ENCODE results near the gene SLIT3.

Gene SLIT3

DNA sequence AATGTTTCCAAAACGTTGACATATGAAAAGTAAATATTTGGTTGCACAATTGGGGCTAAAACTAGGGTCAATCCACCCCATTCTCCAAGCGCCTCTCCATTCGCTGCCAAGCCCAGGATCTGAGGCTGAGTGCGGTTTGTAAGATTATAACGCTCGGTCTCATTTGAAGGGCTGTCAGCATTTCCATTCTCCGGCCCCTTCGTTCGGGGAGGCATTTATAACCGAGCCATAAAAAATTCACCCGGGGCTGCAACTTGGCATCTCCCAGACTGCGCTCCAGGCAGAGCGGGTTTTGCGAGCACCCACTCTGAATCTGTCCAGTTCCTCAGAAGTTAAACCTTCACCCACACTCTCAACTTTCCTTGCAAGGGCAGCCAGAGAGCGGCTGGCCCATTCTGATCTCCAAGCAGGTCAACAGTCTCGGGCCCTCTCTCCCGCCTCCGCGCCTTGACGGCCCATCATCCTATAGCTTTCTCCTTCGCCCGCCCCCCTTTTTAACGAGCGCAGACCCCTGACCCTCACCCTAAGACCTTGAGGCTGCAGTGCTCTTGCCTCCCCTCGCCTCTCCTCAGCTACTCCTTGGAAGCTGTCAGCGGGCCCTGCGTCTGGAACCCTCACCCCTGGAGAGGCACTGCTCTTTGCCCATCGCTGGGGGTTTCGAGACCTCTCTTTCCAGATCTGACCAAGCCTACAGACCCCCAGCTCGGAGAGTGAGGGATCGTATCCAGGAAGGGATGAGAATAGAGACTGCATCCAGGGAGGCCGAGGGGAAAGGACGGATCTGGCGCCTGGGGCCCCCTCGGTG, 1.1 kb downstream of the SLIT3 start:
- TF ChIP-seq, protein P1, sequence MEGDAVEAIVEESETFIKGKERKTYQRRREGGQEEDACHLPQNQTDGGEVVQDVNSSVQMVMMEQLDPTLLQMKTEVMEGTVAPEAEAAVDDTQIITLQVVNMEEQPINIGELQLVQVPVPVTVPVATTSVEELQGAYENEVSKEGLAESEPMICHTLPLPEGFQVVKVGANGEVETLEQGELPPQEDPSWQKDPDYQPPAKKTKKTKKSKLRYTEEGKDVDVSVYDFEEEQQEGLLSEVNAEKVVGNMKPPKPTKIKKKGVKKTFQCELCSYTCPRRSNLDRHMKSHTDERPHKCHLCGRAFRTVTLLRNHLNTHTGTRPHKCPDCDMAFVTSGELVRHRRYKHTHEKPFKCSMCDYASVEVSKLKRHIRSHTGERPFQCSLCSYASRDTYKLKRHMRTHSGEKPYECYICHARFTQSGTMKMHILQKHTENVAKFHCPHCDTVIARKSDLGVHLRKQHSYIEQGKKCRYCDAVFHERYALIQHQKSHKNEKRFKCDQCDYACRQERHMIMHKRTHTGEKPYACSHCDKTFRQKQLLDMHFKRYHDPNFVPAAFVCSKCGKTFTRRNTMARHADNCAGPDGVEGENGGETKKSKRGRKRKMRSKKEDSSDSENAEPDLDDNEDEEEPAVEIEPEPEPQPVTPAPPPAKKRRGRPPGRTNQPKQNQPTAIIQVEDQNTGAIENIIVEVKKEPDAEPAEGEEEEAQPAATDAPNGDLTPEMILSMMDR (conservative IDR thresholded peaks at IDR 0.05; ENCODE audit: low read length): no peak
- DNase-seq (ENCODE audit: low read depth): peak; percentile 40
- H3K4me3 ChIP-seq (ENCODE audit: low read length): peak overlapping the region; percentile 91

DNA sequence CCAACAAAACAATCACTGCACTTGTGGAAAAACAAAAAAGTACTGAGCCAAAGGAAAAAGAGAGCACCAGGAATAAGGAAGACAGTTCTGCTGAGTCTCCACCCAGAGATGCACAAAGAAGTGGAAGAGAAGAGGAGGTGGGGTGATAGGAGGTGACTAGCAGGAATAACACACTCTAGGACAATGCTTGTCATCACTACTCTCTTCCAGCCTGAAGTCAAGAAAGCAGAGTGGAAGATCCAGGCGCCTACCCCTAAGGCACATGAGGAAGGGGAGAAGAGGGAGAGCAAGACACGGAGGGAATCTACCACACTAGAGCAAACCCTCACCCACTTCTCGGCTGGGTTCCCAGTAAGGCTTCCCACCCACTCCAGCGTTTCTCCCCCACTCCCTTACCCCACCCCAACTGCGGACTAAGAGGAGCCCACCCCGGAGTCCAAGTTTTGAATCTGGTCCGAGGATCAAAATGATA, 1.7 kb downstream of the SLIT3 start:
- H3K4me3 ChIP-seq (ENCODE audit: low read length): peak overlapping the region; percentile 91
- DNase-seq (ENCODE audit: low read depth): peak; percentile 53
- TF ChIP-seq, protein P1 (conservative IDR thresholded peaks at IDR 0.05; ENCODE audit: low read length): no peak

DNA sequence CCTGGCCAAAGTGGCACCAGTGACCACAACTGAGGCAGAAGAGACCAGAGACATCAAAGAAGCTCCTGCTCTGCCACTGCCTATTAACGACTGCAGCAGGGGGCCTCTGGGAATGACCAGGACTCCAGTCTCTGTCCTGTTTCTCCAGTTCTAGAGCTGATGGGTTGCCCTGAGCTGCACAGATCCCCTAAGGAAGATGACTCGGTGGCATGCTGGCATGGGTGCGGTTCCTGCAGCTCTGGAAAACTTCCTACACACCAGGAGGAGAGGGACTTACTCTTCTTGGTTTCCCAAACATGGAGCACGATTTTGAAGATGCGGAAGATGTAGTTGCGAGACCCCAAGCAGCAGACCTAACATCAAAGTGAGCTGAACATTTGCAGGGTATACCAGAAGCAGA, 2.7 kb downstream of the SLIT3 start:
- no peak for DNase-seq (ENCODE audit: low read depth)
- TF ChIP-seq, protein P1 (conservative IDR thresholded peaks at IDR 0.05; ENCODE audit: low read length): no peak
- peak overlapping the region; percentile 91 for H3K4me3 ChIP-seq (ENCODE audit: low read length)

DNA sequence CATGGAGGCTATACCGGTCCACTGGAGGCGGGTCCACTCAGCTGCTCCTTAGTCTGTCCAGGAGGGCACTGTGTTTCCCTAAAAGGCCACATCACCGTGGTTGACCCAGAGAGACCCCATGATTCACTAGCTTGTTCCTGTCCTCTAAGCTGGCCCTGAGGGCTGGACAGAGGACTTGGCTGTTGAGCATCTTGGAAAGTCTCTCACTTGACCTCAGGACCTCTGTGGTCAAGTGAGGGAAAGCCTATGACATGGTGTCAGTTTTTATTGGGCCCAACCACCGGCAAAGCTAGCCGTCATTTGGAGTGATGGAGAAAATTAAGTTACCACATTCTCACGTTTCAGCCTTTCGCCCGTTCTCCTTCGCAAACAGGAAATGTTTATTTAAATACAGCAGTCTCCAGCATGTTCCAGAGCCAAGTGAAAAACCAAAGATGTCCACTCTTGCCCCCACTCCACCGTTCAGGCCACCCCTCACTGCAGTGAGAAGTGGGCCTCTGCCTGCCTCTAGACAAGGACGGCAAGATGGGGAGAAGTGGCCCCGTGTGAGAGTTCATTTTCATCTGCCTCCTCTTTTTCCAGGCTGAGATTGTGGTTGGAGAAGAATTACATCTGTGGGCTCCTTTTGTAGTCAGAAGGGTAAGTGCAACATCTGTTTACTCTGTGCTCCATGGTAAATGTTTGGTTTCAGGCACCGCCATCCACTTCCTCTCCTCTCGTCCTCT, 4.4 kb downstream of the SLIT3 start:
- TF ChIP-seq, protein P1 (conservative IDR thresholded peaks at IDR 0.05; ENCODE audit: low read length): no peak
- peak; percentile 87 for DNase-seq (ENCODE audit: low read depth)

DNA sequence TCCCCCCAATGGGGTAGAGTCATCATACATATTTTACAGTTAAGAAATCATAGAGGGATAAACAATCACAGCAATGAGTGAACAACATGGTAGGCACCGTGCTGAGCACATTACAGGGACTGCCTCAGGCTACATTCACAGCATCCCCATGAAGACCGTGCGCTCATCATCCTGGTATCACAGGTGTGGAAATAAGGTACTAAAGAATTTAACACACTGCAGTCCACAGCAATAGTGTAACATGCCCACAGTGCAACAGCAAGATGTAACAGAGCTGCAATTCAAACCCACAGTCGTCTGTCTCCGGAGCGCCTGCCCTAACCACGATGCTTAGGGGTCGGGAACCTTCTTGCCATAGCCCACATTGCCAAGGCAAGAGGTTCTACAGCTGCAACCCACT, 5.6 kb downstream of the SLIT3 start:
- DNase-seq (ENCODE audit: low read depth): no peak
- no peak overlapping the region for H3K4me3 ChIP-seq (ENCODE audit: low read length)
- TF ChIP-seq, protein P1 (conservative IDR thresholded peaks at IDR 0.05; ENCODE audit: low read length): no peak

More for the DNA sequence above, 4.4 kb downstream of the SLIT3 start:
- H3K4me3 ChIP-seq (ENCODE audit: low read length): peak overlapping the region; percentile 21

DNA sequence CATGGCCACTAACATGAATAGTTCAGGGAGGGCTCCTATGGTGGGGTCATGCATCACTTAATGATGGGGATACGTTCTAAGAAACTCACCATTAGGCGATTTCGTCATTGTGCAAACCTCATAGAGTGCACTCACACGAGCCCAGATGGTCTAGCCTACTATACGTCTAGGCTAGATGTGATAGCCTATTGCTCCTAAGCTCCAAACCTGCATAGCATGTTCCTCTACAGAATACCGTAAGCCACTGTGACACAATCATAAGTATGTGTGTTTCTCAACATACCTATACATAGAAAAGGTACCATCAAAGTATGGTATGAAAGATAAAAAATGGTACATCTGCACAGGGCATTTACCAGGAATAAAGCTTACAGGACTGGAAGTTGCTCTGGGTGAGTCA, 6.3 kb downstream of the SLIT3 start:
- no peak for DNase-seq (ENCODE audit: low read depth)
- H3K4me3 ChIP-seq (ENCODE audit: low read length): no peak overlapping the region
- TF ChIP-seq, protein P1 (conservative IDR thresholded peaks at IDR 0.05; ENCODE audit: low read length): no peak
